Measurements from ENCODE around the gene HSD17B12. TPM values are rescaled to one million over a fixed set of nuclear protein-coding genes. Genes with fewer than 3 reads are reported as not detected.

The HSD17B12 gene
- total RNA-seq, 1 experiment from 2014 or later = 110 TPM

Other genes starting within 250 kb of the HSD17B12 start
- 39.7 and 67.3 TPM in 2 replicates for gene ALKBH3, start 200.1 kb downstream of the HSD17B12 start, total RNA-seq (2014; rRNA removed; shearing (Covaris generic))